ENCODE measurements around the gene CHGA. TPM values are rescaled to one million over a fixed set of nuclear protein-coding genes. Genes with fewer than 3 reads are reported as not detected.

Gene CHGA
- total RNA-seq, 1 donor from 2014 or later, result not detected

- DNase-seq (ENCODE audit: low spot score in 2 of 2, unreplicated experiment in 2 of 2), result no peak
- H3K4me3 Mint-ChIP-seq, result no peak overlapping the region
- peaks cover 21% of the 10 kb centered on the region for H3K9me3 Mint-ChIP-seq
- H3K36me3 Mint-ChIP-seq, result peaks cover 6% of the 10 kb centered on the region
- peaks cover 8% of the 10 kb centered on the region for H3K4me1 Mint-ChIP-seq
- H3K27me3 Mint-ChIP-seq (ENCODE audit: low read depth), result no peaks in the 10 kb centered on the region
- TF ChIP-seq CTCF (IDR thresholded peaks at IDR 0.05; ENCODE audit: unreplicated experiment), result no peak
- H3K27ac Mint-ChIP-seq, result no peak overlapping the region
These were observed 44.5 kb downstream of the CHGA start for GRCh38 chr14:92967346-92967926.

DNA sequence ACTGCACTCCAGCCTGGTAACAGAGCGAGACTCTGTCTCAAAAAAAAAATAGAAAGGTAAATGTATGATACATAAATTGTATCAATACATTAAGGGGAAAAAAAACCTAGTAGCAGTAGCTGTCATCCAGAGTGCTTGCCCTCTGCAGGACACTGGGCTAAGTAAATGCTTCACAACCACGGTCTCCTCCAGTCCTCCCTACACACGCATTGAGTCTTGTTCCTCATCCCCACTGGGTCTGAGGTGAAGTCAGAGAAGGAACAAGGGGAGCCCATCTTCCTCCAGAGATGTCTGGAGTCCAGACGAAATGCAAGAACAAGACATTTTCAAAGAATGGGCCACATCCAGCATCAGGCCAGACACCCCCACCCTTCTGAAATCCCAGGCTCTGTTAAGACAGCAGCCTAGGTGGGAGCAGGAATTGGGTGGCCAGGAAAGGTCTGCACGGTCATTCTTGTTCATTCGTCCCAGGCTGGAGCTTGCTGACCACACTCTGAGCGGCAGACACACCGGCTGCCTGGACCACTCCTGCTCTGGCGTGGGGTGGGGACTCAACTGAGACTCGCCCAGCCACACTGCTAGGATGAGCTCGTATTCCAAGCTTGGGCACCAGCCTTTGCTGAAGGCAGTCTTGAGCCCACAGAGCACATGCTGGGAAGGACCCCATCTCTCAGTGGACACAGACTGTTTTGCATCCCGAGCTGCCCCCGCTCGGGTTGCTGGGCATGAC lies 45.5 kb downstream of the CHGA start:
- H3K27ac Mint-ChIP-seq, result no peak overlapping the region
- H3K36me3 Mint-ChIP-seq, result peaks cover 6% of the 10 kb centered on the region
- TF ChIP-seq CTCF (IDR thresholded peaks at IDR 0.05; ENCODE audit: unreplicated experiment), result no peak
- H3K9me3 Mint-ChIP-seq, result peaks cover 21% of the 10 kb centered on the region
- H3K4me3 Mint-ChIP-seq, result no peak overlapping the region
- no peaks in the 10 kb centered on the region for H3K27me3 Mint-ChIP-seq (ENCODE audit: low read depth)
- peaks cover 7% of the 10 kb centered on the region for H3K4me1 Mint-ChIP-seq
- no peak for DNase-seq (ENCODE audit: low spot score in 2 of 2, unreplicated experiment in 2 of 2)

- no peak overlapping the region for H3K4me3 Mint-ChIP-seq
- peaks cover 5% of the 10 kb centered on the region for H3K36me3 Mint-ChIP-seq
- no peaks in the 10 kb centered on the region for H3K4me1 Mint-ChIP-seq
- no peaks in the 10 kb centered on the region for H3K27me3 Mint-ChIP-seq (ENCODE audit: low read depth)
- H3K9me3 Mint-ChIP-seq, result peaks cover 21% of the 10 kb centered on the region
- H3K27ac Mint-ChIP-seq, result no peak overlapping the region
- no peak for TF ChIP-seq CTCF (IDR thresholded peaks at IDR 0.05; ENCODE audit: unreplicated experiment)
- no peak for DNase-seq (ENCODE audit: low spot score in 2 of 2, unreplicated experiment in 2 of 2)
These were observed 46.5 kb downstream of the CHGA start for GRCh38 chr14:92969430-92969829.

- no peak for TF ChIP-seq CTCF (IDR thresholded peaks at IDR 0.05; ENCODE audit: unreplicated experiment)
- Mint-ChIP-seq H3K4me1 (no peaks in the 10 kb centered on the region), H3K4me3 (no peak overlapping the region), H3K27ac (no peak overlapping the region), H3K9me3 (peaks cover 21% of the 10 kb centered on the region), H3K27me3 (ENCODE audit: low read depth) (no peaks in the 10 kb centered on the region), H3K36me3 (peaks cover 5% of the 10 kb centered on the region)
- no peak for DNase-seq (ENCODE audit: low spot score in 2 of 2, unreplicated experiment in 2 of 2)
These were observed 46.9 kb downstream of the CHGA start for GRCh38 chr14:92969871-92970270.

GRCh38 chr14:92970271-92970670 lies 47.3 kb downstream of the CHGA start:
- Mint-ChIP-seq H3K27ac (no peak overlapping the region), H3K9me3 (peaks cover 17% of the 10 kb centered on the region), H3K27me3 (ENCODE audit: low read depth) (no peaks in the 10 kb centered on the region), H3K36me3 (peaks cover 1% of the 10 kb centered on the region), H3K4me1 (no peaks in the 10 kb centered on the region), H3K4me3 (no peak overlapping the region)
- no peak for DNase-seq (ENCODE audit: low spot score in 2 of 2, unreplicated experiment in 2 of 2)
- no peak for TF ChIP-seq CTCF (IDR thresholded peaks at IDR 0.05; ENCODE audit: unreplicated experiment)
